HepG2 (cell line): Measurements from ENCODE around the gene UBE2G2.

Experiments used
- HOXA3 ChIP-seq: sonication (generic); formaldehyde crosslinking; IDR thresholded peaks from 2 replicates; pipeline ENCODE4 v1.5.0; 2020; ENCODE audit warnings: missing genetic modification reagents
- SP1 ChIP-seq, 2 experiments: fragments of 450-650 bp in 1 of 2; sonication (generic) in 1 of 2; formaldehyde crosslinking in 1 of 2; IDR thresholded peaks; 2 replicates each; pipeline versions ENCODE4 v1.4.0 to v1.6.1; 2016 to 2020; ENCODE audit warnings: missing genetic modification reagents in 1 of 2
- TF ChIP-seq, protein P1 (sequence below): IDR thresholded peaks from 2 replicates; pipeline ENCODE4 v1.6.1; 2012; ENCODE audit warnings: inconsistent platforms

- TF ChIP-seq, protein P1, sequence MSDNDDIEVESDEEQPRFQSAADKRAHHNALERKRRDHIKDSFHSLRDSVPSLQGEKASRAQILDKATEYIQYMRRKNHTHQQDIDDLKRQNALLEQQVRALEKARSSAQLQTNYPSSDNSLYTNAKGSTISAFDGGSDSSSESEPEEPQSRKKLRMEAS, result no peak
- TF ChIP-seq SP1 (IDR thresholded peaks at IDR 0.05) (no peak), SP1 (CRISPR knock-in tag; IDR thresholded peaks at IDR 0.05) (no peak), HOXA3 (CRISPR knock-in tag) (no peak)
These were observed 77.4 kb downstream of the UBE2G2 start for GRCh38 chr21:44724196-44724595.
